Keratinocyte (primary cell): ENCODE data around the gene E4F1. TPM values are rescaled to one million over a fixed set of nuclear protein-coding genes. Genes with fewer than 3 reads are reported as not detected.

Experiments
- DNase-seq: peaks from one replicate; pipeline ENCODE4 v3.0.0-alpha.2; 2011; ENCODE audit warnings: low read depth, missing footprints, low spot score
- FAIRE-seq: peaks from 2 replicates; lab custom pipeline; 2011; peaks lifted over from hg19 to GRCh38; lab: Jason Lieb, UNC
- H2AFZ ChIP-seq: 2 replicates; pipeline ENCODE4 v1.6.0; 2012; ENCODE audit warnings: low read length, control low read depth, inconsistent platforms; ENCODE audit not compliant: control insufficient read depth
- H3K27ac ChIP-seq: 2 replicates; pipeline ENCODE4 v1.5.1; 2011; ENCODE audit warnings: low read length; ENCODE audit not compliant: control insufficient read depth, insufficient read depth
- H3K27me3 ChIP-seq: 3 replicates; pipeline ENCODE4 v1.6.0; 2011; ENCODE audit warnings: low read length; ENCODE audit not compliant: control insufficient read depth, insufficient read depth; ENCODE audit errors: extremely low read depth
- H3K36me3 ChIP-seq, 2 experiments: 2 replicates in 1 of 2; 3 replicates in 1 of 2; pipeline ENCODE4 v1.5.1; 2011; ENCODE audit warnings: low read length in 2 of 2, mild to moderate bottlenecking in 1 of 2; ENCODE audit not compliant: control insufficient read depth in 2 of 2, insufficient read depth in 2 of 2; ENCODE audit errors: extremely low read depth in 1 of 2
- H3K4me1 ChIP-seq: 3 replicates; pipeline ENCODE4 v1.5.1; 2011; ENCODE audit warnings: low read length; ENCODE audit not compliant: control insufficient read depth, insufficient read depth; ENCODE audit errors: extremely low read depth
- H3K4me2 ChIP-seq: 3 replicates; pipeline ENCODE4 v1.6.0; 2011; ENCODE audit warnings: low read depth, low read length; ENCODE audit not compliant: control insufficient read depth, insufficient read depth; ENCODE audit errors: extremely low read depth
- H3K4me3 ChIP-seq, 3 experiments: fragments of 200-600 bp in 1 of 3; sonication (generic) in 1 of 3; 2 replicates in 2 of 3; 3 replicates in 1 of 3; pipeline ENCODE4 v1.5.1; 2011 to 2016; ENCODE audit warnings: low read length in 3 of 3, mild to moderate bottlenecking in 3 of 3, control low read depth in 2 of 3, inconsistent platforms in 1 of 3, low read depth in 1 of 3, mixed read lengths in 1 of 3, mixed run types in 1 of 3, moderate library complexity in 1 of 3; ENCODE audit not compliant: control insufficient read depth in 2 of 3, insufficient read depth in 2 of 3; ENCODE audit errors: extremely low read depth in 1 of 3
- H3K79me2 ChIP-seq: 2 replicates; pipeline ENCODE4 v1.6.0; 2012; ENCODE audit warnings: low read length; ENCODE audit not compliant: control insufficient read depth, insufficient read depth
- H3K9ac ChIP-seq: 3 replicates; pipeline ENCODE4 v1.6.0; 2011; ENCODE audit warnings: low read length; ENCODE audit not compliant: control insufficient read depth, insufficient read depth; ENCODE audit errors: extremely low read depth
- H3K9me1 ChIP-seq: 3 replicates; pipeline ENCODE4 v1.6.0; 2011; ENCODE audit warnings: low read length; ENCODE audit not compliant: control insufficient read depth, insufficient read depth; ENCODE audit errors: extremely low read depth
- H3K9me3 ChIP-seq: 2 replicates; pipeline ENCODE4 v1.5.1; 2012; ENCODE audit warnings: low read depth, low read length; ENCODE audit not compliant: control insufficient read depth
- H4K20me1 ChIP-seq: 3 replicates; pipeline ENCODE4 v1.6.0; 2011; ENCODE audit warnings: low read length; ENCODE audit not compliant: control insufficient read depth, insufficient read depth; ENCODE audit errors: extremely low read depth
- CTCF ChIP-seq, 3 experiments: IDR thresholded peaks in 1 of 3; conservative IDR thresholded peaks in 1 of 3; optimal IDR thresholded peaks in 1 of 3; 2 replicates in 2 of 3; 3 replicates in 1 of 3; pipeline versions ENCODE3 to v1.5.1; 2011; ENCODE audit warnings: low read length in 3 of 3, mild to moderate bottlenecking in 3 of 3, moderate library complexity in 2 of 3, control low read depth in 1 of 3, inconsistent platforms in 1 of 3; ENCODE audit not compliant: insufficient read depth in 2 of 3; ENCODE audit errors: extremely low read depth in 1 of 3
- EZH2 ChIP-seq: IDR thresholded peaks from one replicate; pipeline ENCODE4 v1.6.1; 2012; ENCODE audit warnings: inconsistent platforms, mild to moderate bottlenecking, low read length, moderate library complexity
- dilution Hi-C: fragments of 300-500 bp; cut with MboI; formaldehyde crosslinking; loops from one replicate; pipeline ENCODE4 v1.7.0; 2020; ENCODE audit warnings: low sequenced_read_pairs; ENCODE audit not compliant: extremely low pct_ligation_motif_present
- polyA plus RNA-seq, 5 experiments: library from polyadenylated mRNA; depleted of rRNA in 3 of 5; stranded (reverse) in 3 of 5; stranded (forward) in 1 of 5; unstranded in 1 of 5; fragments of >200 nt; gene quantifications; 1 replicate in 1 of 5; 2 replicates in 3 of 5; 3 replicates in 1 of 5; pipeline versions ENCODE4 v1.2.1 to v1.2.3, GENCODE V29; 2011 to 2012; ENCODE audit warnings: missing spikeins in 2 of 5, low read depth in 1 of 5, low replicate concordance in 1 of 5

Gene E4F1
- polyA plus RNA-seq, 1 donor (not counting 4 experiments of a cell fraction or from before 2014, with no cell fraction given) = 10.5 TPM

GRCh38 chr16:2205967-2206313, 17.5 kb upstream of the E4F1 start:
- Histone ChIP-seq H4K20me1 (no peaks in the 10 kb centered on the region), H3K9ac (peak overlapping the region; percentile 93), H3K79me2 (peaks cover 7% of the 10 kb centered on the region), H3K4me3 (peak overlapping the region; percentile 73 to 95 (median 77)), H3K27me3 (no peaks in the 10 kb centered on the region), H3K9me1 (no peaks in the 10 kb centered on the region), H3K9me3 (no peaks in the 10 kb centered on the region), H3K27ac (peak overlapping the region; percentile 84), H3K4me2 (peak overlapping the region; percentile 75), H3K4me1 (peaks cover 9% of the 10 kb centered on the region), H2AFZ (peak overlapping the region; percentile 7), H3K36me3 (peaks cover 12% of the 10 kb centered on the region in 2 experiments)
- TF ChIP-seq CTCF (optimal IDR thresholded peaks at IDR 0.05 in 1 of 3, IDR thresholded peaks at IDR 0.05 in 1 of 3, conservative IDR thresholded peaks at IDR 0.05 in 1 of 3; ENCODE audit: extremely low read depth in 1 of 3, insufficient read depth in 2 of 3, low read length in 3 of 3) (no peak), EZH2 (no peak)
- no peak for FAIRE-seq
- DNase-seq = no peak
- dilution Hi-C loops = no loop called here

- Histone ChIP-seq H3K27me3 (no peaks in the 10 kb centered on the region), H3K4me1 (peaks cover 9% of the 10 kb centered on the region), H3K36me3 (peaks cover 12% of the 10 kb centered on the region in 2 experiments), H3K9me3 (no peaks in the 10 kb centered on the region), H3K9me1 (no peaks in the 10 kb centered on the region), H3K27ac (no peak overlapping the region), H3K4me2 (peak overlapping the region; percentile 75), H2AFZ (no peak overlapping the region), H3K9ac (peak overlapping the region; percentile 93), H3K4me3 (peak overlapping the region; percentile 73 to 95 (median 77)), H4K20me1 (no peaks in the 10 kb centered on the region), H3K79me2 (peaks cover 7% of the 10 kb centered on the region)
- FAIRE-seq = no peak
- dilution Hi-C loops = no loop called here
- no peak for DNase-seq
- TF ChIP-seq EZH2 = no peak
- no peak for TF ChIP-seq CTCF (optimal IDR thresholded peaks at IDR 0.05 in 1 of 3, IDR thresholded peaks at IDR 0.05 in 1 of 3, conservative IDR thresholded peaks at IDR 0.05 in 1 of 3; ENCODE audit: extremely low read depth in 1 of 3, insufficient read depth in 2 of 3, low read length in 3 of 3)
Observed at GRCh38 chr16:2206420-2206779, 17.0 kb upstream of the E4F1 start.
